HG02642 (cell line): ENCODE results near the gene LEFTY2.
"Not testable (repeated sequence)": the region's sequence is repeated elsewhere in the genome, so short reads cannot be mapped to it uniquely, and the experiment has no call there.

ENCODE experiments used
- ATAC-seq: cut with Tn5 transposase; IDR thresholded peaks from one replicate; pipeline ENCODE4 v1.9.1; 2021; ENCODE audit warnings: mild to moderate bottlenecking; ENCODE audit not compliant: unreplicated experiment, poor library complexity

Gene LEFTY2

GRCh38 chr1:225941187-225941941 lies at the start of gene LEFTY2:
LEFTY2 (minus strand) TSS chr1:225941220; CDS start chr1:225941140, 80 bp downstream.
- no peak for ATAC-seq

- ATAC-seq, result no peak
These were observed 46.7 kb upstream of the LEFTY2 start for GRCh38 chr1:225987491-225988316.

- ATAC-seq, result no peak
These were observed 40.7 kb upstream of the LEFTY2 start for GRCh38 chr1:225981714-225982113.

- ATAC-seq, result no peak
These were observed 39.2 kb upstream of the LEFTY2 start for GRCh38 chr1:225980005-225980836.

- no peak for ATAC-seq
These were observed 38.4 kb upstream of the LEFTY2 start for GRCh38 chr1:225979421-225979820.

- ATAC-seq, result peak; percentile 62
These were observed 37.1 kb upstream of the LEFTY2 start for GRCh38 chr1:225977937-225978748.

GRCh38 chr1:225975146-225975545 lies 34.1 kb upstream of the LEFTY2 start:
- ATAC-seq, result not testable (repeated sequence)

- no peak for ATAC-seq
These were observed 33.4 kb upstream of the LEFTY2 start for GRCh38 chr1:225974454-225974853.

GRCh38 chr1:225973158-225973557 lies 32.1 kb upstream of the LEFTY2 start:
- ATAC-seq, result no peak

- no peak for ATAC-seq
These were observed 31.5 kb upstream of the LEFTY2 start for GRCh38 chr1:225972344-225973152.

GRCh38 chr1:225970592-225971157 lies 29.7 kb upstream of the LEFTY2 start:
- not testable (repeated sequence) for ATAC-seq

- ATAC-seq, result not testable (repeated sequence)
These were observed 28.7 kb upstream of the LEFTY2 start for GRCh38 chr1:225969751-225970150.

GRCh38 chr1:225965231-225965630 lies 24.2 kb upstream of the LEFTY2 start:
- no peak for ATAC-seq

- no peak for ATAC-seq
These were observed 22.9 kb upstream of the LEFTY2 start for GRCh38 chr1:225963735-225964530.

- ATAC-seq, result peak; percentile 82
These were observed 21.5 kb upstream of the LEFTY2 start for GRCh38 chr1:225962440-225962975.

GRCh38 chr1:225961659-225962439 lies 20.8 kb upstream of the LEFTY2 start:
- no peak for ATAC-seq

GRCh38 chr1:225958041-225958440 lies 17.0 kb upstream of the LEFTY2 start:
- no peak for ATAC-seq
